ENCODE measurements around the gene SDR9C7.

Gene SDR9C7

DNA sequence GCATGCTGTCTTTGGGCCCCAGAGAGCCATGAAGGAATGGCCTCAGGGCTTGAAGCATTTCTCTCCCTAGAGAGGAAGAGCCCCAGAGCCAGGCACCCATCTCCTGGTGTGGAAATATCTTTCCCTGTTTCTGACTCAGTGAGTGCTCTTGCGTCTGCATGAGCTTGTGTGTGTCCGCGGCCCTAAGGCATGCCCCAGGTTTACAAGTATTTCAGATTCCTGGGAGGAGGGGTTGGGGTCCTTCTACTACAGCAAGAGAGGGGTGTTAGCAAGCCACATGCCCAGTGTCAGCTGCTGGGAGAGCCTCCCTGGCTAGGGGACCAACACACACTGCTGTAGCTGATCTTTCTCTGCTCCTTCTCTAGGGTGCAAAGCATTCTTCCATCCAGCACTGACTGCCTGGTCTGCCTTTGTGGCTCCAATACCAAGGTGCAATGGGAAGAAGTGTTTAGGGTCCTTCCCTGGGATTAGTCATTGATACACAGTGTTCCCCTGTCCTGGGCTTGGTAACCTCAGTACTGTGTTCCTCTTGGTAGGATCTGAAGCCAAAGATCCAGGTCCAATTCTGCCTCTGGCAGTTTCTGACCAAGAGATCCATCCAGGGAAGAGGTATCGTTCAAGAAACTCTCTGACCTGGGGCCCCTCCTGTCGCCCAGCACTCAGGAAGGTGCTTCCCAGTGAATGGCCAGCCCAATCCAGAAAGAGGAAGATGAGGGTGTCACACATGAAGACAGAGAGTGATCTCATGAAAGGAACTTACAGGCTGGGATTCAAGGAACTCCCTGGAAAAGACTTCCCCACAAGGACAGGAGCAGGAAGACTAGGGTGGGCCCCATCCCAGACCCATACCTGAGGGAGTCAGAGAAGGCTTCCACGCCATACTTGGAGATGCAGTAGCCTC is 20.1 kb upstream of the SDR9C7 start:
- Histone ChIP-seq H3K4me3 (ENCODE audit: insufficient read depth, low read length, poor library complexity, severe bottlenecking) (no peak overlapping the region), H4K20me1 (ENCODE audit: low read depth, low read length) (no peaks in the 10 kb centered on the region), H3K27me3 (ENCODE audit: low read length) (no peaks in the 10 kb centered on the region), H2AFZ (ENCODE audit: low read depth, low read length, severe bottlenecking) (no peak overlapping the region), H3K9me2 (replicated peaks; ENCODE audit: insufficient read depth, low read length) (no peaks in the 10 kb centered on the region), H3K27ac (ENCODE audit: low read depth, low read length) (no peak overlapping the region), H3K4me2 (ENCODE audit: low read depth, low read length, poor library complexity, severe bottlenecking) (no peak overlapping the region), H3F3A (ENCODE audit: insufficient read depth) (no peaks in the 10 kb centered on the region), H3K36me3 (ENCODE audit: low read length) (no peaks in the 10 kb centered on the region), H3K9me3 (ENCODE audit: insufficient read depth, low read length) (no peaks in the 10 kb centered on the region), H3K9ac (ENCODE audit: low read length) (no peak overlapping the region), H3K79me2 (ENCODE audit: insufficient read depth, low read length) (no peaks in the 10 kb centered on the region)
- TF ChIP-seq, protein P1, sequence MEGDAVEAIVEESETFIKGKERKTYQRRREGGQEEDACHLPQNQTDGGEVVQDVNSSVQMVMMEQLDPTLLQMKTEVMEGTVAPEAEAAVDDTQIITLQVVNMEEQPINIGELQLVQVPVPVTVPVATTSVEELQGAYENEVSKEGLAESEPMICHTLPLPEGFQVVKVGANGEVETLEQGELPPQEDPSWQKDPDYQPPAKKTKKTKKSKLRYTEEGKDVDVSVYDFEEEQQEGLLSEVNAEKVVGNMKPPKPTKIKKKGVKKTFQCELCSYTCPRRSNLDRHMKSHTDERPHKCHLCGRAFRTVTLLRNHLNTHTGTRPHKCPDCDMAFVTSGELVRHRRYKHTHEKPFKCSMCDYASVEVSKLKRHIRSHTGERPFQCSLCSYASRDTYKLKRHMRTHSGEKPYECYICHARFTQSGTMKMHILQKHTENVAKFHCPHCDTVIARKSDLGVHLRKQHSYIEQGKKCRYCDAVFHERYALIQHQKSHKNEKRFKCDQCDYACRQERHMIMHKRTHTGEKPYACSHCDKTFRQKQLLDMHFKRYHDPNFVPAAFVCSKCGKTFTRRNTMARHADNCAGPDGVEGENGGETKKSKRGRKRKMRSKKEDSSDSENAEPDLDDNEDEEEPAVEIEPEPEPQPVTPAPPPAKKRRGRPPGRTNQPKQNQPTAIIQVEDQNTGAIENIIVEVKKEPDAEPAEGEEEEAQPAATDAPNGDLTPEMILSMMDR (IDR thresholded peaks at IDR 0.05; ENCODE audit: insufficient read depth, low read length, poor library complexity, severe bottlenecking): no peak
- no peak for TF ChIP-seq EZH2phosphoT487 (conservative IDR thresholded peaks at IDR 0.05; ENCODE audit: low read length)

DNA sequence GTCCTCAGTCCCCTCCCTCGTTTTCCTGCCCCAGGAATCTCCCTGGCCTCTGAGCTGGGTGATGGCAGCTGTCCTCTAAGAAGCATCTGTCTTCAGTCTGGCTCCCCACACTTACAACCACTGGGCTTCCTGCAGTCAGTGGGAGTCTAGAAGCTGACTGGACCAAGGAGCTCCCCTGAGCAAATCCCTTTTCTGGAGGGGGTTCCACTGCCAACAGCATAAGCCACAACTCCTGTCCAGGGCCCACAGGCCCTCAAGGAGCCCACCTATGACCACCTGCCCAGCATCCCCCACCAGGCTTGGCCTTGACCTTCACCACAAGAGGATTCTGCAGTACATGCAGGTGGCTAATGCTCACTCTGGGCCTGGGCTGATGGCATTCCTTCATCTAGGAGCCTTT is 19.1 kb upstream of the SDR9C7 start:
- no peak overlapping the region for H3K4me2 ChIP-seq (ENCODE audit: low read depth, low read length, poor library complexity, severe bottlenecking)
- H4K20me1 ChIP-seq (ENCODE audit: low read depth, low read length): no peaks in the 10 kb centered on the region
- H3K36me3 ChIP-seq (ENCODE audit: low read length): no peaks in the 10 kb centered on the region
- H3K9ac ChIP-seq (ENCODE audit: low read length): no peak overlapping the region
- H3K79me2 ChIP-seq (ENCODE audit: insufficient read depth, low read length): no peaks in the 10 kb centered on the region
- no peaks in the 10 kb centered on the region for H3K27me3 ChIP-seq (ENCODE audit: low read length)
- no peak overlapping the region for H2AFZ ChIP-seq (ENCODE audit: low read depth, low read length, severe bottlenecking)
- no peak overlapping the region for H3K4me3 ChIP-seq (ENCODE audit: insufficient read depth, low read length, poor library complexity, severe bottlenecking)
- no peaks in the 10 kb centered on the region for H3F3A ChIP-seq (ENCODE audit: insufficient read depth)
- H3K9me2 ChIP-seq (replicated peaks; ENCODE audit: insufficient read depth, low read length): no peaks in the 10 kb centered on the region
- TF ChIP-seq EZH2phosphoT487 (conservative IDR thresholded peaks at IDR 0.05; ENCODE audit: low read length): no peak
- TF ChIP-seq, protein P1 (IDR thresholded peaks at IDR 0.05; ENCODE audit: insufficient read depth, low read length, poor library complexity, severe bottlenecking): no peak
- no peaks in the 10 kb centered on the region for H3K9me3 ChIP-seq (ENCODE audit: insufficient read depth, low read length)
- no peak overlapping the region for H3K27ac ChIP-seq (ENCODE audit: low read depth, low read length)

DNA sequence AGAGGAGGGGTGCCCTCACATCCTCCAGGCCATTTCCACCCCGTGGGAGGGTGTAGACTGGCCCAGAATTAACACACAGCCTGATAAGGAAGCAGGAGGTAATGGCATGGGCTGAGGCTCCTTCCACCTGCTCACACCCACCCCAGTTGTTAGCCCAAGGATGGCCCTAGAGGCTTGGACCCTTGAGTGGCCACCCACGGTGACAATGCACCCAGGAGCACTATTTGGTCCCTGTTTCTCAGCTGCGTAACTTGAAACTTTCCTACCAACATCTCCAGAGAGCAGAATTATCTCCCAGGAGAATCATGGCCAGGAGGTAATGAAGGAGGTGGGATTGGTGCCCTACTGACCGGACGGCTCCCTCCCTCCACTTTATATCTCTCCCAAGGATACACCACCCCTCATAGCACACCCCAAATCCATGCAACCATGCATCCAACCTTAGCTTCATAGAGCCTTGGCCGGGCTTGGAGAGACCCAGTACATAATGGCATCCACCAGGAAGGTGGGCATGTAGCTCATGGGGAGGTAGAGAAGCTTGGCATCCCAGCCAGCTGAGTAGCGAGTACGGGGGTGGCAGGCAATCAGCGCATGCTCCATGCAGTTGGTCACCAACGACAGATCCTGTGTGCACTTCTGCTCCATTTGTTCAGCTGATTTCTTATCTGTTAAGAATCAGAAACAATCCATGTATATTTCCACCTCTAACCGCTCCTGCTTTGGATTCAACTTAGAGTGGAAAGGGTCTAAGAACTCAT is 17.6 kb upstream of the SDR9C7 start:
- Histone ChIP-seq H3K79me2 (ENCODE audit: insufficient read depth, low read length) (no peaks in the 10 kb centered on the region), H3K9me3 (ENCODE audit: insufficient read depth, low read length) (no peaks in the 10 kb centered on the region), H4K20me1 (ENCODE audit: low read depth, low read length) (no peaks in the 10 kb centered on the region), H3K4me3 (ENCODE audit: insufficient read depth, low read length, poor library complexity, severe bottlenecking) (no peak overlapping the region), H3K4me2 (ENCODE audit: low read depth, low read length, poor library complexity, severe bottlenecking) (no peak overlapping the region), H2AFZ (ENCODE audit: low read depth, low read length, severe bottlenecking) (no peak overlapping the region), H3K36me3 (ENCODE audit: low read length) (no peaks in the 10 kb centered on the region), H3K9me2 (replicated peaks; ENCODE audit: insufficient read depth, low read length) (no peaks in the 10 kb centered on the region), H3K9ac (ENCODE audit: low read length) (no peak overlapping the region), H3K27ac (ENCODE audit: low read depth, low read length) (no peak overlapping the region), H3F3A (ENCODE audit: insufficient read depth) (no peaks in the 10 kb centered on the region), H3K27me3 (ENCODE audit: low read length) (no peaks in the 10 kb centered on the region)
- no peak for TF ChIP-seq EZH2phosphoT487 (conservative IDR thresholded peaks at IDR 0.05; ENCODE audit: low read length)
- TF ChIP-seq, protein P1 (IDR thresholded peaks at IDR 0.05; ENCODE audit: insufficient read depth, low read length, poor library complexity, severe bottlenecking): no peak

All from SU-DHL-6 (cell line).